Measurements from ENCODE around the gene HOMER1.

- TF ChIP-seq CTCF (conservative IDR thresholded peaks at IDR 0.05 in 1 of 2, IDR thresholded peaks at IDR 0.05 in 1 of 2; ENCODE audit: low read depth in 1 of 2, low read length in 2 of 2) (no peak), EZH2 (IDR thresholded peaks at IDR 0.05; ENCODE audit: low read length, missing control alignments) (no peak)
Measured at GRCh38 chr5:79555418-79555817, 41.5 kb upstream of the HOMER1 start.
